B cell (primary cell): ENCODE measurements around the gene EN1. TPM values are rescaled to one million over a fixed set of nuclear protein-coding genes. Genes with fewer than 3 reads are reported as not detected.

ENCODE experiments used
- ATAC-seq: fragments of 200-7000 bp; cut with Tn5 transposase; one replicate; pipeline ENCODE4 v1.10.0; 2021; ENCODE audit warnings: low read depth, mild to moderate bottlenecking, moderate number of reproducible peaks, moderate library complexity
- CTCF ChIA-PET: fragments of 350-600 bp; sonication (Branson Sonifier 250); formaldehyde crosslinking; loops from one replicate; lab custom pipeline; 2021; ENCODE audit warnings: antibody characterized with exemption, inconsistent platforms; lab: Charles Lee
- POLR2A ChIA-PET: fragments of 350-600 bp; sonication (Branson Sonifier 250); formaldehyde crosslinking; loops from one replicate; lab custom pipeline; 2021; ENCODE audit warnings: antibody characterized with exemption; lab: Charles Lee
- DNase-seq: peaks from one replicate; pipeline ENCODE4 v3.0.0; 2013
- H2AFZ ChIP-seq: 2 replicates; pipeline ENCODE4 v1.6.1; 2012; ENCODE audit warnings: mild to moderate bottlenecking, low read depth, low read length; ENCODE audit not compliant: insufficient read depth, poor library complexity, severe bottlenecking
- H3K27ac ChIP-seq, 2 donors: 1 replicate in 1 of 2; 2 replicates in 1 of 2; pipeline ENCODE4 v1.5.1; 2012 to 2013; ENCODE audit warnings: low read length in 2 of 2, mild to moderate bottlenecking in 2 of 2, moderate library complexity in 1 of 2
- H3K27me3 ChIP-seq, 4 experiments: fragments of 200-600 bp in 1 of 4; sonication (generic) in 1 of 4; replicated peaks in 1 of 4; 1 replicate in 2 of 4; 2 replicates in 2 of 4; pipeline versions ENCODE4 v1.6.1 to v1.7.0; 2013 to 2016; ENCODE audit warnings: low read length in 3 of 4, mild to moderate bottlenecking in 2 of 4, mixed read lengths in 1 of 4, moderate library complexity in 1 of 4; ENCODE audit not compliant: insufficient read depth in 4 of 4, control insufficient read depth in 3 of 4; ENCODE audit errors: control extremely low read depth in 1 of 4
- H3K36me3 ChIP-seq, 2 experiments: replicated peaks in 1 of 2; 1 replicate in 1 of 2; 2 replicates in 1 of 2; pipeline versions ENCODE4 v1.6.1 to v1.7.1; 2013; ENCODE audit warnings: low read length in 1 of 2; ENCODE audit not compliant: insufficient read depth in 2 of 2, control insufficient read depth in 1 of 2; ENCODE audit errors: control extremely low read depth in 1 of 2, extremely low read depth in 1 of 2
- H3K4me1 ChIP-seq, 2 donors: fragments of 200-600 bp in 1 of 2; sonication (generic) in 1 of 2; 1 replicate in 1 of 2; 2 replicates in 1 of 2; pipeline versions ENCODE4 v1.5.1 to v1.6.1; 2013 to 2017; ENCODE audit warnings: low read length in 2 of 2; ENCODE audit not compliant: control insufficient read depth in 2 of 2, insufficient read depth in 2 of 2
- H3K4me2 ChIP-seq: replicated peaks from 2 replicates; pipeline ENCODE3; 2012; ENCODE audit warnings: mild to moderate bottlenecking, low read depth, low read length; ENCODE audit not compliant: poor library complexity, severe bottlenecking
- H3K4me3 ChIP-seq, 5 experiments: fragments of 200-600 bp in 1 of 5; sonication (generic) in 1 of 5; 1 replicate in 3 of 5; 2 replicates in 2 of 5; pipeline versions ENCODE4 v1.5.1 to v1.7.0; 2011 to 2016; ENCODE audit warnings: low read length in 4 of 5, mild to moderate bottlenecking in 4 of 5, low read depth in 2 of 5, control low read depth in 1 of 5, moderate library complexity in 1 of 5; ENCODE audit not compliant: insufficient read depth in 1 of 5; ENCODE audit errors: control extremely low read depth in 1 of 5, extremely low read depth in 1 of 5
- H3K79me2 ChIP-seq: fragments of 200-600 bp; sonication (generic); one replicate; pipeline ENCODE4 v1.6.0; 2016; ENCODE audit warnings: low read length; ENCODE audit not compliant: control insufficient read depth, insufficient read depth
- H3K9ac ChIP-seq: fragments of 200-600 bp; sonication (generic); 2 replicates; pipeline ENCODE4 v1.6.1; 2017; ENCODE audit warnings: mild to moderate bottlenecking, low read length, moderate library complexity
- H3K9me3 ChIP-seq, 3 donors: one replicate each; pipeline versions ENCODE4 v1.6.1 to v1.7.1; 2013; ENCODE audit warnings: low read length in 2 of 3; ENCODE audit not compliant: control insufficient read depth in 2 of 3, insufficient read depth in 1 of 3; ENCODE audit errors: control extremely low read depth in 1 of 3
- H4K20me1 ChIP-seq: 2 replicates; pipeline ENCODE4 v1.6.0; 2012; ENCODE audit warnings: mild to moderate bottlenecking, low read length; ENCODE audit not compliant: insufficient read depth, control insufficient read depth, poor library complexity, severe bottlenecking
- H3K27ac Mint-ChIP-seq: one replicate; pipeline ENCODE4 v1.8.0; 2021; ENCODE audit warnings: mixed read lengths
- H3K27me3 Mint-ChIP-seq: one replicate; pipeline ENCODE4 v1.8.0; 2021; ENCODE audit warnings: mixed read lengths
- H3K4me1 Mint-ChIP-seq: one replicate; pipeline ENCODE4 v1.8.0; 2021; ENCODE audit warnings: mixed read lengths
- H3K4me3 Mint-ChIP-seq: one replicate; pipeline ENCODE4 v1.8.0; 2021; ENCODE audit warnings: mixed read lengths
- H3K9me3 Mint-ChIP-seq: one replicate; pipeline ENCODE4 v1.8.0; 2022; ENCODE audit warnings: mixed read lengths; ENCODE audit not compliant: insufficient read depth
- CTCF ChIP-seq: fragments of 200-600 bp; IDR thresholded peaks from one replicate; pipeline ENCODE4 v1.8.0; 2022; ENCODE audit warnings: antibody characterized with exemption, mild to moderate bottlenecking
- EZH2 ChIP-seq: IDR thresholded peaks from 2 replicates; pipeline ENCODE4 v1.6.1; 2012; ENCODE audit warnings: borderline replicate concordance, low read depth, mild to moderate bottlenecking, moderate library complexity, low read length; ENCODE audit not compliant: insufficient read depth, poor library complexity, severe bottlenecking
- WGBS: methylation state at CpG from one replicate; pipeline ENCODE4 v1.1.5; 2013; ENCODE audit warnings: missing lambda C conversion rate; ENCODE audit not compliant: insufficient coverage; 5-methylcytosine and 5-hydroxymethylcytosine counted together
- intact Hi-C: fragments of 100-400 bp; cut with micrococcal nuclease; formaldehyde crosslinking; loops from one replicate; pipeline ENCODE4 v1.10.0; 2022
- polyA plus RNA-seq: library from polyadenylated mRNA; depleted of rRNA; stranded (reverse); fragments of >200 nt; gene quantifications from 2 replicates; pipeline ENCODE4 v1.2.3, GENCODE V29; 2012
- total RNA-seq, 2 donors: library from RNA; stranded (reverse); fragments of 120-200 nt in 1 of 2; gene quantifications; 1 replicate in 1 of 2; 2 replicates in 1 of 2; pipeline versions ENCODE4 v1.2.3 to v1.2.4, GENCODE V29; 2013 to 2022

EN1 gene
- total and polyA plus RNA-seq, 2 donors (not counting 1 experiment from before 2014, with no cell fraction given) = not detected

- Mint-ChIP-seq H3K27ac (no peak overlapping the region), H3K27me3 (peaks cover 56% of the 10 kb centered on the region), H3K9me3 (no peaks in the 10 kb centered on the region), H3K4me1 (peaks cover 8% of the 10 kb centered on the region), H3K4me3 (no peak overlapping the region)
- Histone ChIP-seq H3K9ac (no peak overlapping the region), H3K4me1 (peaks cover 10% of the 10 kb centered on the region in 2 donors), H3K27me3 (peaks cover 0 to 54% (median 32%) of the 10 kb centered on the region in 4 experiments), H3K4me3 (no peak overlapping the region), H3K4me2 (no peak overlapping the region), H3K9me3 (peaks cover 0 to 18% (median 0%) of the 10 kb centered on the region in 3 donors), H2AFZ (no peak overlapping the region), H3K27ac (no peak overlapping the region), H4K20me1 (no peaks in the 10 kb centered on the region), H3K79me2 (no peaks in the 10 kb centered on the region), H3K36me3 (no peaks in the 10 kb centered on the region)
- TF ChIP-seq EZH2 (no peak), CTCF (no peak)
- 29% methylated on average over 1 of the region's 2 CpGs for WGBS
- intact Hi-C loops = no loop called here
- ChIA-PET CTCF (no interaction called here), POLR2A (no interaction called here)
- no peak for DNase-seq
- ATAC-seq = no peak
Observed at GRCh38 chr2:118830881-118831280, 16.6 kb downstream of the EN1 start.

GRCh38 chr2:118830118-118830517, 17.3 kb downstream of the EN1 start:
- no peaks in the 10 kb centered on the region for H3K36me3 ChIP-seq
- H3K27ac ChIP-seq = no peak overlapping the region
- no CpG with 5 or more reads among the region's 6 CpGs for WGBS
- peaks cover 2 to 3% of the 10 kb centered on the region in 2 donors for H3K4me1 ChIP-seq
- TF ChIP-seq EZH2 (no peak), CTCF (no peak)
- H3K27me3 ChIP-seq = peaks cover 0 to 46% (median 29%) of the 10 kb centered on the region in 4 experiments
- DNase-seq = no peak
- Mint-ChIP-seq H3K27ac (no peak overlapping the region), H3K27me3 (peaks cover 59% of the 10 kb centered on the region), H3K9me3 (no peaks in the 10 kb centered on the region), H3K4me3 (no peak overlapping the region), H3K4me1 (peaks cover 4% of the 10 kb centered on the region)
- H3K4me3 ChIP-seq = no peak overlapping the region
- H3K4me2 ChIP-seq = no peak overlapping the region
- ChIA-PET CTCF (no interaction called here), POLR2A (no interaction called here)
- no peak for ATAC-seq
- H3K79me2 ChIP-seq = no peaks in the 10 kb centered on the region
- H3K9me3 ChIP-seq = peaks cover 0 to 12% (median 0%) of the 10 kb centered on the region in 3 donors
- H2AFZ ChIP-seq = no peak overlapping the region
- H3K9ac ChIP-seq = no peak overlapping the region
- no peaks in the 10 kb centered on the region for H4K20me1 ChIP-seq
- intact Hi-C loops = no loop called here
